Trophoblast cell (in vitro differentiated cells and primary cell): ENCODE data around the gene WDR26.

ENCODE experiments used
- DNase-seq, 2 donors: peaks; one replicate each; pipeline ENCODE4 v3.0.0-alpha.2; 2016
- H2AFZ ChIP-seq: 2 replicates; pipeline ENCODE4 v1.6.1; 2013; ENCODE audit warnings: low read length, moderate library complexity, mild to moderate bottlenecking; ENCODE audit not compliant: insufficient read depth, poor library complexity
- H2AK5ac ChIP-seq: 2 replicates; pipeline ENCODE4 v1.6.1; 2013; ENCODE audit warnings: mild to moderate bottlenecking, low read length
- H2BK120ac ChIP-seq: 2 replicates; pipeline ENCODE4 v1.6.1; 2013; ENCODE audit warnings: low read length, mild to moderate bottlenecking, moderate library complexity; ENCODE audit not compliant: insufficient read depth, poor library complexity
- H2BK12ac ChIP-seq: 2 replicates; pipeline ENCODE4 v1.6.1; 2013; ENCODE audit warnings: mild to moderate bottlenecking, low read length, moderate library complexity
- H2BK5ac ChIP-seq: 2 replicates; pipeline ENCODE4 v1.6.1; 2013; ENCODE audit warnings: low read length, low read depth, moderate library complexity, mild to moderate bottlenecking; ENCODE audit not compliant: poor library complexity
- H3K14ac ChIP-seq: 2 replicates; pipeline ENCODE4 v1.6.1; 2013; ENCODE audit warnings: mild to moderate bottlenecking, low read length
- H3K18ac ChIP-seq: 2 replicates; pipeline ENCODE4 v1.6.1; 2013; ENCODE audit warnings: mild to moderate bottlenecking, low read length
- H3K23ac ChIP-seq: 2 replicates; pipeline ENCODE4 v1.6.1; 2013; ENCODE audit warnings: low read length
- H3K27ac ChIP-seq: 2 replicates; pipeline ENCODE4 v1.5.1; 2013; ENCODE audit warnings: low read depth, mild to moderate bottlenecking, inconsistent platforms, low read length, moderate library complexity
- H3K27me3 ChIP-seq: 2 replicates; pipeline ENCODE4 v1.6.1; 2013; ENCODE audit warnings: inconsistent platforms, mild to moderate bottlenecking, low read length, moderate library complexity; ENCODE audit not compliant: insufficient read depth
- H3K36me3 ChIP-seq, 2 experiments: 1 replicate in 1 of 2; 2 replicates in 1 of 2; pipeline ENCODE4 v1.6.1; 2013; ENCODE audit warnings: low read length in 2 of 2, mild to moderate bottlenecking in 2 of 2, moderate library complexity in 1 of 2; ENCODE audit not compliant: insufficient read depth in 2 of 2, control insufficient read depth in 1 of 2
- H3K4ac ChIP-seq: 2 replicates; pipeline ENCODE4 v1.6.1; 2013; ENCODE audit warnings: low read depth, mild to moderate bottlenecking, low read length, moderate library complexity
- H3K4me1 ChIP-seq, 2 experiments: 1 replicate in 1 of 2; 2 replicates in 1 of 2; pipeline ENCODE4 v1.6.1; 2013; ENCODE audit warnings: low read length in 2 of 2, mild to moderate bottlenecking in 2 of 2, moderate library complexity in 1 of 2; ENCODE audit not compliant: insufficient read depth in 2 of 2, control insufficient read depth in 1 of 2
- H3K4me2 ChIP-seq: 2 replicates; pipeline ENCODE4 v1.6.1; 2013; ENCODE audit warnings: inconsistent platforms, mild to moderate bottlenecking, low read length, moderate library complexity
- H3K4me3 ChIP-seq: 2 replicates; pipeline ENCODE4 v1.5.1; 2013; ENCODE audit warnings: mild to moderate bottlenecking, low read depth, low read length, inconsistent platforms
- H3K79me1 ChIP-seq: one replicate; pipeline ENCODE4 v1.6.1; 2013; ENCODE audit warnings: low read length
- H3K79me2 ChIP-seq: 2 replicates; pipeline ENCODE4 v1.6.1; 2013; ENCODE audit warnings: low read length, mild to moderate bottlenecking; ENCODE audit not compliant: control insufficient read depth, insufficient read depth, poor library complexity
- H3K9ac ChIP-seq: 2 replicates; pipeline ENCODE4 v1.6.1; 2013; ENCODE audit warnings: mild to moderate bottlenecking, low read length
- H3K9me3 ChIP-seq: 2 replicates; pipeline ENCODE4 v1.6.1; 2013; ENCODE audit warnings: low read depth, mild to moderate bottlenecking, control low read depth, inconsistent platforms, low read length; ENCODE audit not compliant: insufficient read depth
- H4K12ac ChIP-seq: 2 replicates; pipeline ENCODE4 v1.6.1; 2013; ENCODE audit warnings: low read depth, mild to moderate bottlenecking, low read length, moderate library complexity
- H4K8ac ChIP-seq: 2 replicates; pipeline ENCODE4 v1.6.1; 2013; ENCODE audit warnings: low read depth, mild to moderate bottlenecking, low read length, moderate library complexity
- H4K91ac ChIP-seq: one replicate; pipeline ENCODE4 v1.6.1; 2013; ENCODE audit warnings: low read depth, mild to moderate bottlenecking, low read length, moderate library complexity
- WGBS: extraction: QIAGEN DNeasy Blood & Tissue Kit; methylation state at CpG from one replicate; pipeline ENCODE4 v1.1.7; 2013; ENCODE audit warnings: missing lambda C conversion rate; ENCODE audit not compliant: insufficient read length, insufficient coverage; ENCODE audit errors: extremely low coverage; 5-methylcytosine and 5-hydroxymethylcytosine counted together

Gene WDR26

GRCh38 chr1:224381880-224382548 lies 52.6 kb downstream of the WDR26 start:
- no peaks in the 10 kb centered on the region for H3K79me1 ChIP-seq
- H4K8ac ChIP-seq: no peak overlapping the region
- H3K23ac ChIP-seq: no peak overlapping the region
- no peak overlapping the region for H2AK5ac ChIP-seq
- H3K14ac ChIP-seq: no peak overlapping the region
- H3K9me3 ChIP-seq: no peaks in the 10 kb centered on the region
- H3K27ac ChIP-seq: no peak overlapping the region
- no peaks in the 10 kb centered on the region for H3K79me2 ChIP-seq
- no CpG with 5 or more reads among the region's 4 CpGs for WGBS
- no peak overlapping the region for H3K18ac ChIP-seq
- H2BK120ac ChIP-seq: no peak overlapping the region
- no peak for DNase-seq
- H2BK5ac ChIP-seq: no peak overlapping the region
- H3K27me3 ChIP-seq: no peaks in the 10 kb centered on the region
- H2AFZ ChIP-seq: no peak overlapping the region
- peaks cover 0 to 5% of the 10 kb centered on the region in 2 experiments for H3K36me3 ChIP-seq
- no peak overlapping the region for H3K9ac ChIP-seq
- H3K4me1 ChIP-seq: no peaks in the 10 kb centered on the region
- no peak overlapping the region for H4K12ac ChIP-seq
- H3K4ac ChIP-seq: no peak overlapping the region
- no peak overlapping the region for H4K91ac ChIP-seq
- H3K4me3 ChIP-seq: no peak overlapping the region
- no peak overlapping the region for H3K4me2 ChIP-seq
- no peak overlapping the region for H2BK12ac ChIP-seq

GRCh38 chr1:224380003-224380402 lies 54.6 kb downstream of the WDR26 start:
- H2AK5ac ChIP-seq: no peak overlapping the region
- no peak overlapping the region for H2BK120ac ChIP-seq
- no CpG with 5 or more reads among the region's 4 CpGs for WGBS
- H3K4ac ChIP-seq: no peak overlapping the region
- no peak overlapping the region for H4K8ac ChIP-seq
- H2AFZ ChIP-seq: no peak overlapping the region
- H3K9ac ChIP-seq: no peak overlapping the region
- H3K9me3 ChIP-seq: no peaks in the 10 kb centered on the region
- H3K79me1 ChIP-seq: no peaks in the 10 kb centered on the region
- H3K18ac ChIP-seq: no peak overlapping the region
- no peak overlapping the region for H3K23ac ChIP-seq
- H3K79me2 ChIP-seq: no peaks in the 10 kb centered on the region
- no peak overlapping the region for H3K4me2 ChIP-seq
- H3K36me3 ChIP-seq: peaks cover 0 to 16% of the 10 kb centered on the region in 2 experiments
- H3K4me3 ChIP-seq: no peak overlapping the region
- H3K14ac ChIP-seq: no peak overlapping the region
- H4K12ac ChIP-seq: no peak overlapping the region
- H3K27ac ChIP-seq: no peak overlapping the region
- H2BK5ac ChIP-seq: no peak overlapping the region
- peaks cover 2% of the 10 kb centered on the region in 2 experiments for H3K4me1 ChIP-seq
- DNase-seq: no peak
- no peak overlapping the region for H4K91ac ChIP-seq
- H3K27me3 ChIP-seq: no peaks in the 10 kb centered on the region
- no peak overlapping the region for H2BK12ac ChIP-seq

- no peak overlapping the region for H4K12ac ChIP-seq
- no peak overlapping the region for H2BK12ac ChIP-seq
- no peak overlapping the region for H2BK5ac ChIP-seq
- no peak overlapping the region for H3K18ac ChIP-seq
- no peaks in the 10 kb centered on the region for H3K79me1 ChIP-seq
- no peak overlapping the region for H3K9ac ChIP-seq
- no peak for DNase-seq
- peaks cover 4% of the 10 kb centered on the region in 2 experiments for H3K4me1 ChIP-seq
- H3K14ac ChIP-seq: no peak overlapping the region
- peaks cover 3 to 18% of the 10 kb centered on the region in 2 experiments for H3K36me3 ChIP-seq
- no peak overlapping the region for H3K27ac ChIP-seq
- no CpG with 5 or more reads among the region's 7 CpGs for WGBS
- no peaks in the 10 kb centered on the region for H3K9me3 ChIP-seq
- no peak overlapping the region for H3K4ac ChIP-seq
- no peak overlapping the region for H3K4me2 ChIP-seq
- no peaks in the 10 kb centered on the region for H3K79me2 ChIP-seq
- H2AK5ac ChIP-seq: no peak overlapping the region
- H2AFZ ChIP-seq: no peak overlapping the region
- no peak overlapping the region for H2BK120ac ChIP-seq
- H3K27me3 ChIP-seq: no peaks in the 10 kb centered on the region
- H3K23ac ChIP-seq: no peak overlapping the region
- no peak overlapping the region for H4K91ac ChIP-seq
- H3K4me3 ChIP-seq: no peak overlapping the region
- no peak overlapping the region for H4K8ac ChIP-seq
Observed at GRCh38 chr1:224378855-224379631, 55.6 kb downstream of the WDR26 start.

DNA sequence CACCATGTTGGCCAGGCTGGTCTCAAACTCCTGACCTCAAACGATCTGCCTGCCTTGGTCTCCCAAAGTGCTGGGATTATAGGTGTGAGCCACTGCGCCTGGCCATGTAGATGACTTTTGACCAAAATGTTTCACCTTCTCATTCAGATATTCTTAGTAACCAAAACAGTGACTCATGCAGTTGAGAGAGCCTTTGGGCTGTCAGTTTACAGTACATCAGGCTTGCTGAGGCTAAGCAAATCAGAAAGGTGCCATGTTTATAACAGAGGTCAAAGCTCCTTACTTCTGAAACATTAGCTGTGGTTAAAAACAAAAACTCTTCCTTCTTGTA lies 57.0 kb downstream of the WDR26 start:
- Histone ChIP-seq H2AK5ac (no peak overlapping the region), H3K9me3 (no peaks in the 10 kb centered on the region), H3K36me3 (peaks cover 7 to 21% of the 10 kb centered on the region in 2 experiments), H3K23ac (no peak overlapping the region), H3K4me2 (no peak overlapping the region), H3K4ac (no peak overlapping the region), H2AFZ (no peak overlapping the region), H4K8ac (no peak overlapping the region), H3K9ac (no peak overlapping the region), H3K79me1 (no peaks in the 10 kb centered on the region), H3K4me1 (peaks cover 4% of the 10 kb centered on the region in 2 experiments), H3K27ac (no peak overlapping the region), H3K27me3 (no peaks in the 10 kb centered on the region), H2BK120ac (no peak overlapping the region), H2BK12ac (no peak overlapping the region), H3K18ac (no peak overlapping the region), H4K91ac (no peak overlapping the region), H2BK5ac (no peak overlapping the region), H3K79me2 (no peaks in the 10 kb centered on the region), H3K14ac (no peak overlapping the region), H3K4me3 (no peak overlapping the region), H4K12ac (no peak overlapping the region)
- WGBS: no CpG with 5 or more reads among the region's 2 CpGs
- peak; percentile 41 to 58 for DNase-seq
